Upper lobe of right lung (tissue), 1 donor: Measurements from ENCODE around the gene TEAD4. TPM values are rescaled to one million over a fixed set of nuclear protein-coding genes. Genes with fewer than 3 reads are reported as not detected.

Experiments used
- ATAC-seq: fragments of 200-7000 bp; cut with Tn5 transposase; one replicate; pipeline ENCODE4 v1.9.1; 2020; ENCODE audit warnings: mild to moderate bottlenecking, moderate library complexity
- DNase-seq: peaks from one replicate; pipeline ENCODE4 v3.0.0-alpha.2; 2020
- H3K27ac ChIP-seq: fragments of 200-600 bp; one replicate; pipeline ENCODE4 v1.8.0; 2022
- H3K27me3 ChIP-seq: fragments of 200-600 bp; one replicate; pipeline ENCODE4 v1.8.0; 2022; ENCODE audit warnings: mild to moderate bottlenecking
- H3K36me3 ChIP-seq: fragments of 200-600 bp; one replicate; pipeline ENCODE4 v1.8.0; 2022
- H3K4me1 ChIP-seq: fragments of 200-600 bp; one replicate; pipeline ENCODE4 v1.8.0; 2022
- H3K4me3 ChIP-seq: fragments of 200-600 bp; one replicate; pipeline ENCODE4 v1.8.0; 2022; ENCODE audit warnings: mild to moderate bottlenecking
- H3K9me3 ChIP-seq: fragments of 200-600 bp; one replicate; pipeline ENCODE4 v1.8.0; 2022
- intact Hi-C: fragments of 100-400 bp; cut with DNase I; formaldehyde crosslinking; loops from one replicate; pipeline ENCODE4 v1.11.0; 2022
- total RNA-seq: library from RNA; stranded (reverse); fragmentation: NEBNext Ultra II Directional; extraction: Animal tissue kit (Norgen Biotek cat#: 25700); gene quantifications from one replicate; pipeline ENCODE4 v1.2.1, GENCODE V29; 2021
- TF ChIP-seq, protein P1 (sequence below): fragments of 200-600 bp; IDR thresholded peaks from one replicate; pipeline ENCODE4 v1.8.0; 2022; ENCODE audit warnings: antibody characterized with exemption
- donor health status: DM: no; HTN: yes; CAD: no; lungs with severe emphysema.

Gene TEAD4
- total RNA-seq, 1 donor from 2014 or later: 42.5 TPM

DNA sequence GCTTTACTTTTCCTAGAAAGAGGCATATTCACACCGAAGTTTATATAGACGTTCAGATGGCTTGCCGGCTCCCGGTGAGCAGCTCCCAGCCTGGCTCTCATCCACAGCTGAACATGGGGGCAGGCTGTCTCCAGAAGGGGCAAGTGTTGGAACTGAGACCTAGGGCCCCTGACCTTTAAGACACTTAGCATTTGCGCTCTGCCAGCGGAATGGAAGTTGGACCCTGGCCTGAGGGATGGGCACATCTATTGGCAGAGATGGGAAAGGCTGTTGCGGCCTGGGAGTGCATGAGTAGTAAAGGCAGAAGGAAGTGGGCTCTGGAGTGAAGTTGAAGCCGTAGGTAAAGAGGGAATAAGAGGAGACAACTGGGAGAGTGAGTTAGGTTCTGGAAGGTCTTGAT is 63.8 kb downstream of the TEAD4 start:
- no peak overlapping the region for H3K27ac ChIP-seq
- H3K9me3 ChIP-seq: no peaks in the 10 kb centered on the region
- ATAC-seq: no peak
- DNase-seq: no peak
- H3K4me3 ChIP-seq: no peak overlapping the region
- H3K36me3 ChIP-seq: peaks cover 12% of the 10 kb centered on the region
- TF ChIP-seq, protein P1, sequence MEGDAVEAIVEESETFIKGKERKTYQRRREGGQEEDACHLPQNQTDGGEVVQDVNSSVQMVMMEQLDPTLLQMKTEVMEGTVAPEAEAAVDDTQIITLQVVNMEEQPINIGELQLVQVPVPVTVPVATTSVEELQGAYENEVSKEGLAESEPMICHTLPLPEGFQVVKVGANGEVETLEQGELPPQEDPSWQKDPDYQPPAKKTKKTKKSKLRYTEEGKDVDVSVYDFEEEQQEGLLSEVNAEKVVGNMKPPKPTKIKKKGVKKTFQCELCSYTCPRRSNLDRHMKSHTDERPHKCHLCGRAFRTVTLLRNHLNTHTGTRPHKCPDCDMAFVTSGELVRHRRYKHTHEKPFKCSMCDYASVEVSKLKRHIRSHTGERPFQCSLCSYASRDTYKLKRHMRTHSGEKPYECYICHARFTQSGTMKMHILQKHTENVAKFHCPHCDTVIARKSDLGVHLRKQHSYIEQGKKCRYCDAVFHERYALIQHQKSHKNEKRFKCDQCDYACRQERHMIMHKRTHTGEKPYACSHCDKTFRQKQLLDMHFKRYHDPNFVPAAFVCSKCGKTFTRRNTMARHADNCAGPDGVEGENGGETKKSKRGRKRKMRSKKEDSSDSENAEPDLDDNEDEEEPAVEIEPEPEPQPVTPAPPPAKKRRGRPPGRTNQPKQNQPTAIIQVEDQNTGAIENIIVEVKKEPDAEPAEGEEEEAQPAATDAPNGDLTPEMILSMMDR: no peak
- H3K4me1 ChIP-seq: no peaks in the 10 kb centered on the region
- H3K27me3 ChIP-seq: no peaks in the 10 kb centered on the region
- intact Hi-C loops: no loop called here

- TF ChIP-seq, protein P1: no peak
- peaks cover 4% of the 10 kb centered on the region for H3K4me1 ChIP-seq
- DNase-seq: no peak
- H3K9me3 ChIP-seq: no peaks in the 10 kb centered on the region
- peaks cover 4% of the 10 kb centered on the region for H3K36me3 ChIP-seq
- no peak overlapping the region for H3K27ac ChIP-seq
- no peaks in the 10 kb centered on the region for H3K27me3 ChIP-seq
- no peak overlapping the region for H3K4me3 ChIP-seq
- ATAC-seq: no peak
- intact Hi-C loops: no loop called here
These were observed 68.9 kb downstream of the TEAD4 start for GRCh38 chr12:3028108-3028507.

DNA sequence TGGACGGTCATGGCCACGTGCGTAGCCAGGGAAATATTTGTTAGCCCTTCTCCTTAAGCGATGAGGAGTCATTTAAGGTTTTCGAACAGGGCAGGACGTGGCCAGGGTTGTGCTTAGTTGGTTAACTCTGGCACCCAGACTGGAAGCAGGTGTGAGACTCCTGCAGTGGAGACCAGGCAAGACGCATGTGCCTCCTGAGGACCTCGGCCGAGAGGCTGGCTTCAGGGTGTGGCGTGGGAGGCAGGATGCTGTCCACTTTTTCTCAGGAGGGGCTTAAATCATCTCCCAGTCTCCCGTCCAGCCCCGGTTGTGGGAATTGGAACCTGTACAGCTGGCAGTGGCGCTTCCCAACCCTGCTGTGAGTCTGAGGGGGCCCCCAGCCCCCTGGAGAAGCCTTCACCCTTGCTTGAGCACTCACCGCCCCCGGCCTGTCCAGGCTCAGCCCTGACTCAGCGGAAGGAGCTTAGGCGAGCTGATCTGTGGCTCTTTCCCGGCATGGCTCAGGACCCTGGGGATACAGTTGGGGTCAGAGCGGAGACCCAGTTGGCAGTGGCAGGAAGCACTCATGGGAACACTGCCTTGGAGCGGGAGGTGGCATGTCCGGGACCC is 71.7 kb downstream of the TEAD4 start:
- ATAC-seq (no peak), DNase-seq (no peak)
- H3K27ac ChIP-seq: no peak overlapping the region
- no peaks in the 10 kb centered on the region for H3K27me3 ChIP-seq
- TF ChIP-seq, protein P1: no peak
- intact Hi-C loops: no loop called here
- no peaks in the 10 kb centered on the region for H3K9me3 ChIP-seq
- H3K4me3 ChIP-seq: no peak overlapping the region
- peaks cover 4% of the 10 kb centered on the region for H3K4me1 ChIP-seq
- peaks cover under 1% of the 10 kb centered on the region for H3K36me3 ChIP-seq

GRCh38 chr12:3032161-3032560 is 73.0 kb downstream of the TEAD4 start:
- H3K27ac ChIP-seq: no peak overlapping the region
- no peaks in the 10 kb centered on the region for H3K27me3 ChIP-seq
- ATAC-seq: no peak

GRCh38 chr12:3032770-3033538 is 73.8 kb downstream of the TEAD4 start:
- Histone ChIP-seq H3K36me3 (peaks cover 3% of the 10 kb centered on the region), H3K27ac (no peak overlapping the region), H3K9me3 (no peaks in the 10 kb centered on the region), H3K4me1 (peaks cover 4% of the 10 kb centered on the region), H3K27me3 (no peaks in the 10 kb centered on the region), H3K4me3 (no peak overlapping the region)
- ATAC-seq: peak; percentile 20
- DNase-seq: no peak
- TF ChIP-seq, protein P1: no peak
- intact Hi-C loops: no loop called here

More at GRCh38 chr12:3032161-3032560, 73.0 kb downstream of the TEAD4 start:
- H3K4me1 ChIP-seq: peaks cover 4% of the 10 kb centered on the region
- H3K4me3 ChIP-seq: no peak overlapping the region
- no peaks in the 10 kb centered on the region for H3K36me3 ChIP-seq
- TF ChIP-seq, protein P1: no peak
- no peak for DNase-seq
- no peaks in the 10 kb centered on the region for H3K9me3 ChIP-seq
- intact Hi-C loops: no loop called here
